HG02981 (cell line): ENCODE measurements around the gene DENND1C.
"Not testable (repeated sequence)": the region's sequence is repeated elsewhere in the genome, so short reads cannot be mapped to it uniquely, and the experiment has no call there.

Experiments used
- ATAC-seq: cut with Tn5 transposase; IDR thresholded peaks from one replicate; pipeline ENCODE4 v1.9.1; 2021; ENCODE audit warnings: mild to moderate bottlenecking, moderate library complexity; ENCODE audit not compliant: unreplicated experiment

DENND1C gene

DNA sequence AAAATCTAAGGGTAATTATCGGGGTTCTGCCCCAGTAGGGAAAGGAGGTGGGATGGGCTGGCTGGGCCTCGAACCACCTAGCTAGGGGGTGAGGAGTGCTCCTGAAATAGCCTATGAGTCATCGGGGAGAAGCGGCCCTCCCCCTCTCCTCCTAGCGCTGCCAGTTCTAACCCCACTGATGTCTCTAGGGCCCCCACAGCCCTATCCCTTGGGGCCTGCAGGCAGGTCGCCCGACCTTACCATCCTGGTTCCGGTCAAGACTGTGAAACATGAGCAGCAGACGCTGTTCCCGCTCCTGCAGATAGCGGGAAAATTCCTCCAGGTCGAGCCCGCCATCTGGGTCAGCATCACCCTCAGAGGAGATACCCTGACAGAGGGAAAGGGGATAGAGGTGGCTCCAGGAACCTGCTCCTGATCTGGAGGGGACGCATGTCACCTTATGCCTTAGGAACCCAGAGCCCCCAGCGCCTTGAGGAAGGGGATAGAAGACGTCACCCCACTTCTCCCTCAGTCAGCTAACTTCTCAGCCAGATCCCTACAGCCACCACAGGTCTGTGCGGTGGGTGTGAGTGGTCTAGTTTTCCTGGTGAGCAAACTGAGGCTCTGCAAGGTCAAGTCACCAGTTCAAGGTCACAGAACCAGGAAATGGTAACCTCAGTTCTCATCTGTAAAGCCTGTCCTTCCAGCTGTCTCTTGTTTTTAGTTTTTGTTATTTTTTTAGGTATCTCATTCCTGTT lies 23.5 kb downstream of the DENND1C start:
- ATAC-seq: no peak

DNA sequence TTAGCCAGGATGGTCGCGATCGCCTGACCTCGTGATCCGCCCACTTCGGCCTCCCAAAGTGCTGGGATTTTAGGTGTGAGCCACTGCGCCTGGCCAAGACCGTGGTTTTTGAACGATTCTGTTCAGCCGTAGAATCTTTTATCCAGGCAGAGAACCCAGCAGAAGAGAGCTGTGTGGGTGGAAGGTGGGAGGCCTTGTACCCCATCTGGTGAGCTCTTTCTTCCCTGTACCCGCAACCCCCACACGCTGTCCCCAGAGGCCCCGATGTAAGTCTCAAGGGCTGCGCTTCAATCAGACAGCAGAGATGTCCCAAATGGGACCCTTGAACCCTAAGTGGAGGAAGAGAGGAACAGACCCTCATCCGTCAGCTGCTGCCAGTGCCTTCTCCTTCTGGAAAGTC lies 25.7 kb downstream of the DENND1C start:
- ATAC-seq: no peak

DNA sequence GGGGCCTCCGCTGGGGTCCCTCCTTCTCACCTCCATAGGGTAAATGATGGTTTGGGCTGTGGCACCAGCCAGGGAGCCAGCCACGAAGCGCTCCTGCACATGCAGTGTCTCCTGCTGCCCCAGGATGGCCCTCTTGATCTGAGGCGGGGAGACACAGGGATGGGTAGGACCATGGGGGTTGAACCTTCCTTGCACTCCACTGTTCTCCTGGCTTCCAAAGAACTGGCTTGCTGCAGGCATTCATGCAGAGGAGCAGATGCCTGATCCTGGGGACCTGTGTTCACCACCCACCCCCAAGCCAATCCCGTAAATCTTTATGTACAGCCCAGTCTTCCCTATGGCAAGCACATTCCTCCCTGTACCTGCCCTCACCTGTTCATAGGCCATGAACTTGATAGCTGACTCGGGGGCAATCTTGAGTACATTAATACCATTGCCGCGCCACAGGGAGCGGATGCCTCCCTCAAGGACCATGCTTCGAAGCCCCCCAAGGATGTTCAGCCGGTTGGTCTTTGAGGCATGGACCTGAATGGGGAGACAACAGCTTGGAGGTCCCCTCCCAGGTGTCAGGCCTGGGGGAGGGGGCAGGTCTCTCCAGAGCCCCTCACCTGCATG lies 27.5 kb downstream of the DENND1C start:
- no peak for ATAC-seq

DNA sequence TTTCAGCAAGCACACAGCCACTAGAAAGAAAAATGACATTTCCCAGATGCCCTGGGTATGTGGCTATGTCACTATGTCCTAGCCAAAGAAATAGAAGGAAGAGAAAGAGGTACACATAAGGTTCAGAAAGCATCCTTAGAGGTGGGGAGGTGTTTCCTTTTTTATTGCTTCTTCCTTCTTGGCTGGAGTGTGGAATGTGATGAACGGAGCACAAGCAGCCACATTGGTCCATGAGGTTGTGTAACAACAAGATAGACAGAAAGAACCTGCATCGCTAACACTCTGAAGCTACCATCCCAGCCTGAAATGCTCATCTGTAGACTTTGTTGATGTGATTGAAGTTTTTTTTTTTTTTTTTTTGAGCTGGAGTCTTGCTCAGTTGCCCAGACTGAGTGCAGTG lies 28.7 kb downstream of the DENND1C start:
- no peak for ATAC-seq

DNA sequence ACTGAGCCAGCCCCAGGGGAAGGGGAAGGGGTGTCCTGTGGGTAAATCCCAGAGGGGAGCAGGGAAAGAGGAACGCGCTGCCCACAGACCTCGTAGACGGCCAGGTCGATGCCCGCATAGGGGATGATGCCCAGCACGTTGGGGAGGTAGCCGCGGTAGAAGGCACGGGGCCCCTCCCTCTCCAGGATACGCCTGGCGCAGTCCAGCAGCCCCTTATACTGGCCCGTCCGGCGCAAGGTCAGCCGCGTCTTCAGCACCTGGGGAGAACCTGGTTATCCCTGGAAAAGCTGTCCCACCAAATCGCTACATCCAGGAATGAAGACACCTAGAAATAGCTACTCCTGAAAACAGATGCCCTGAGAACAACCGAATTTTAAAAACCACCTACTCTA lies 29.4 kb downstream of the DENND1C start:
- no peak for ATAC-seq

DNA sequence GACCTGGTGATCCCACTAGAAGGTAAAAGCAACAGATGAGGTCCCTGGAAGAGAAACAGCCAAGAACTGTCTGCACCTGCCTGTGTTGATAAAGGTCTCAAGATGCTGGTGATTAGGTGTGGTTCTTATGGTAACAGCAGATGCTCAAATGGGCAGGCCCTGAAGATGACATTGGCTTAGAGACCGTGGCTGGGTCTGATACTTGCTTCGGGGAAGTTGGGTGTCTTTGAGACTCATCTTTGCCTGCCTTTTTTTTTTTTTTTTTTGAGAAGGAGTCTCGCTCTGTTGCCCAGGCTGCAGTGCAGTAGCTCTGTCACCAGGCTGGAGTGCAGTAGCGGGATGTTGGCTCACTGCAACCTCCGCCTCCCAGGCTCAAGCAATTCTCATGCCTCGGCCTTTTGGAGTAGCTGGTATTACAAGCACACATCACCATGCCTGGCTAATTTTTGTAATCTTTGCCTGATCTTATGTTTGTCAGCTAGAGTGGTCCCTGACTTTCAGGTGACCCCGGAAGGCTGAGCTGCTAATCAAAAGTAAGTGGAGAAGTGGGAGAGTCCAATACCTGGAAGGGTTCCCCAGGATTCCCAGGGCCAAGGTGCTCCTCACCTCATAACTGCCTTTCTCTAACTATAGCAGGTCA lies 29.9 kb downstream of the DENND1C start:
- no peak for ATAC-seq

DNA sequence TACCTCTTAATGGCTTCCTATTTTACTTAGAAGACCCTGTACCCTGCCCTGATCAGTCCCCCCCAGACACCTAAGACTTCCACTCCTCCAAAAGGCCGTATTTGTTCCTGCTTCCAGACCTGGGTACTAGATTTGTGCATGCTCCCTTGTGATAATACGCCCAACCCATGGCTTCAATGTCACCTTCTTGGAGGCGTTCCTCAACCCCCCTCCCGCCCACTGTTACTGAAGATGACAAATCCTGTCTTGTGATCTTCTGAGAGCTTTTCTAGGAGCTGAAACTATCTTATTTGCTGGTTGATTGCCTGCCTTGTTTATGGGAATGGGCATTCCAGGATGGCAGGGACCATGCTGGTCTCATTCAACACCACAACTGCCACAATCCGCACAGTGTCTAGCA lies 31.4 kb downstream of the DENND1C start:
- ATAC-seq: no peak

DNA sequence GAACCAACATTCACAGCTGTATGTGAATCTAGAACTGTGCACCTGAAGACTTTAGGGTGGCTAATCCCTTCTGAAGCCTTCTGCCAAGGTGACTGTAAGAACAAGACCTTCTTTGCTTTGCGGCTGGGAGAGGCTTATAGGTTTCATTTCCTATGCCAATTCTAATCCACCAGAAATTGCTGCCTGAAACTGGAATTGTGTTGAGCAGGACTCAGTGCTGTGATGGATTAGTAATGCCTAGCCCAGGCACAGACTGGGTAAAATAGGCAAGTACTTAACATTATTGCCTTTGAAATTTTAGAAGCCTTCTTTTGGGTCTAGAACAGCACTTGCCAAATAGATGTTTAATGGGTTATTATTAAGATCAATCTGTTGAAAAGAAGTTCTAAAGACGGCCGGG lies 33.5 kb downstream of the DENND1C start:
- no peak for ATAC-seq

DNA sequence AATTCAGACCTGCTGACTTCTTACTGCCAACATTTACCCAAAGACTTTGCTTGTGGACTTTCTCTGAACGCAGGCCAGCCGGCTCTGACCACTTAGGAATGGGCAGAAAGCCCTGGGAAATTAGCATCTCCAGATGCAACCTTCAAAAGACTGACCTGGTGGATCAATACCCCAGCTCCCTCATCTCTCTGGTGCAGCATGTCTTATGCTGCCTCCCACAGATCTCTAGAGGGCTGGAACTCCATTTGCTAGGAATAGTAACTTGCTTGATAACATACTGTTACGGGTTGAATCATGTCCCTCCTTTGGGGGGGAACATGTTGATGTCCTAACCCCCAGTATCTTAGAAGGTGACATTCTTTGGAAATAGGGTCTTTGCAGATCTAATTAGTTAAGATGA lies 35.1 kb downstream of the DENND1C start:
- no peak for ATAC-seq

DNA sequence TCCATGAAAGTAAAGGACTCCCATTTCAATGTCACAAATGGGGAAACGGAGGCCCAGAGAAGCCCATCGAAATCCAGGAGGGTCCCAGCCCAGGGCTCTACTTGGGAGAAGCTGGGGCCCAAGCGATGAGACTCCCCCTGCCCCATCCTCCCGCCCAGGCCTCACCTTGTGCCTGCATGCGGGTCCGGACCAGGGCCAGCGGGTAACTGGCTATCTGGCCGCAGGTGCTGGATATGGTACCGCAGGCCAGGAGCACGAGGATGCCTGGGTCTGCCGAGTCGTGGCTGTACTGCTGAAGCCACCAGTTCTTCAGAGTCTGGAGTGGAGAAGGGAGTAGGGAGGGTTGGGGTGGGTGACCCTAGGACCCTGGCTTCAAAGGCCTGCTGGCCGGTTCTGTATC lies 37.6 kb downstream of the DENND1C start:
- ATAC-seq: no peak

DNA sequence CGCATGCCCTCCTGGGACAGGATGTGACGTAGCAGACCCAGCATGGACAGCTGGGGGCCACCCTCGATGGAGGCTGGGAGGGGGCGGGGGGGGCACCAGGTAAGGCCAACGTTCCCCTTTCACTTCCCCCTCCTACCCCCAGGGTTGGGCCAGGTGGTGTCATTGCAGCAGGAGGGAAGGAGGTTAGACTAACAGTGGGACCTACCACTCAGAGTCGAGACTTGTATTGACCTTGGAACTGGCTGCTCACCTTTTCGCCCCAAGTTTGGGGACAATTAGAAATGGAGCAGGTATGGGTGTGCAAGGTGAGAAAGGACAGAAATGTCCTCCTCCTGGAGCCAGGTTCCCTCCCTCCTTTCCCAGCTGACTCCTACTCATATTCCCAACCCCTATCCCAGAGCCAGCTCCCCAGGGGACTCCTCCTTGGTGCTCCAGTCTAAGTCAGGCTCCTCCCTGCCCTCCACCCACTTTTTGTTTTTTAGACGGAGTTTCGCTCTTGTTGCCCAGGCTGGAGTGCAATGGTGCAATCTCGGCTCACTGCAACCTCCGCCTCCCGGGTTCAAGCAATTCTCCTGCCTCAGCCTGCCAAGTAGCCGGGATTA lies 39.4 kb downstream of the DENND1C start:
- no peak for ATAC-seq

DNA sequence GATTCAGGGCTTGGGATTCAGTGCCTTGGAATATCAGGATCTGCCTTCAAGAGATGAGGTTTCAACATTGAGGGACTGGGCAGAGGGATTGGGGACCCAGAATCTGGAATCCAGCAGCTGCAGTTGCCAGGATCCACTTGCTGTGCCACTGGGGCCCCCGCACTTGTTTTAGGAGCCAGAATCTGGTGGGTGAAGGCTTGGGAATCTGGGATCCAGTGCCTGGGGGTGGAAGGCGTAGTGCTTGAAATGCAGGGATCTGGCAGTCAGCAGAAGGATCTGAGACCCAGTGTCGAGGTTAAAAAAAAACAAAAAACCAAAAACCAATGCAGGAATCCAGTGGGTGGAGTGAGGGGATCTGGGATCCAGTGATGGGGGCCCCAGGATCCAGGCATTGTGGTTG lies 40.7 kb downstream of the DENND1C start:
- ATAC-seq: no peak

DNA sequence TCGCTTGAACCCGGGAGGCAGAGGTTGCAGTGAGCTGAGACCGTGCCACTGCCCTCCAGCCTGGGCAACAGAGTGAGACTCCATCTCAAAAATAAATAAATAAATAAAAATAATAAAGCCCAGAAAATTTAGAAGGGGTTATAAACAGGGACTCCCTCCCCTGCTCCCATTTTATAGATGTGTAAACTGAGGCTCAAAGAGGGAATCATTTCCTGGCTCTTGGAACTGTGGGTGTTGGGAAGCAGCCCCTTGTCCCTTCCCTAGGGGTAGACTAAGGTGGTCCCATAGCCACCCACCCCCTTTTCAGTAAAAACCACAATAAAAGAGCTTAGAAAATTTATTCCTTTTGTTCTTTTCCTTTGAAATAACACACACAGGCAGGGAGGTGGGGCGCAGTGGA lies 41.8 kb downstream of the DENND1C start:
- ATAC-seq: no peak

DNA sequence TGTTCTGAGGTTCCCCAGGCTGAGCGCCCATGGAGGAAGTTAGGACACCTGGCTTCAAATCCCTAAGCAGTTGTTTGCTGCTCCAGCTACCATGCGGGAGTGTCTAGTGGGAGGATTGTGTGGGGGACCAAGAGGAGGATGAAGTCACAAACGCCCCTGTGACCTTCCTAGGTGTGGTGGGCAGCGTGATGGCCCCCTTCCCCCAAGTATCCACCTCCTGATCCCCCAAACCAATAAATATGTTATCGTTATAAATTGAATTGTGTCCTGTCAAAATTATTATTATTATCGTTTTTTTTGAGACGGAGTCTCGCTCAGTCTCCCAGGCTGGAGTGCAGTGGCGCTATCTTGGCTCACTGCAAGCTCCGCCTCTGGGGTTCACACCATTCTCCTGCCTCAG lies 47.9 kb downstream of the DENND1C start, which contains the start of gene SLC25A41:
TSS of gene SLC25A41 (minus strand) at position 101 of the 400 bp plus-strand sequence. CDS start at position 31, 70 bp downstream.
- no peak for ATAC-seq

DNA sequence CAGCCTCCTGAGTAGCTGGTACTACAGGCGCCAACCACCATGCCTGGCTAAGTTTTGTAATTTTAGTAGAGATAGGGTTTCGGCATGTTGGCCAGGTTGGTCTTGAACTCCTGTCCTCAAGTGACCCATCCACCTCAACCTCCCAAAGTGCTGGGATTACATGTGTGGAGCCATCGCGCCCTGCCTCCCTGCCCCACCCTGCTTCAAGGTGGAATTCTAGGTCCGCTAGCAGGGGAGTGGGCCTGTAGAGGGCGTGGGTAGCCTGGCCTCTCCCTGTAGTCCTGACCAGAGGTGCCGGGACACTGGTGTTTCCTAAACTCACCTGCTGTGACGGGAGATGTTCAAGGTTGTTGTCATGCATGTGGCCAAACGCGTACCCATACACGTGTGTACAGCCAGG lies 48.4 kb downstream of the DENND1C start:
- ATAC-seq: no peak

DNA sequence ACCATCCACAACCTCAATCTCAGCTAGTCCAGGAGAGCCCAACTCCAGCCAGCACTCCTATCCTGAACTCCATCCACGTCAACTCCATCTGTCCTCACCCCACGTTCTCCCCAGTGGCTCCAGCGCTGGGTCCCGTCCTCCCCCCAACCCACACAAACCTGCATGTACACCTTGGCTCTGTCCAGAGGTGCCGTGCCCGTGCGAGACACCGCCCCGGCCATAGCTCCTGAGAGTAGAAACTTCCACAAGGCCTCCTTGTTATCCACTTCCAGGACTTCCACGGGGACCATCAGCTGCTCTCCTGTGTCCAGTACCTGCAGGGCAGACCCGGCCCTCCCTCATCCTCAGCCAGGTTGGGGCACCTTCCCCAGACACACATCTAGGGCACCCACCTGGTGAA lies 49.7 kb downstream of the DENND1C start:
- no peak for ATAC-seq

DNA sequence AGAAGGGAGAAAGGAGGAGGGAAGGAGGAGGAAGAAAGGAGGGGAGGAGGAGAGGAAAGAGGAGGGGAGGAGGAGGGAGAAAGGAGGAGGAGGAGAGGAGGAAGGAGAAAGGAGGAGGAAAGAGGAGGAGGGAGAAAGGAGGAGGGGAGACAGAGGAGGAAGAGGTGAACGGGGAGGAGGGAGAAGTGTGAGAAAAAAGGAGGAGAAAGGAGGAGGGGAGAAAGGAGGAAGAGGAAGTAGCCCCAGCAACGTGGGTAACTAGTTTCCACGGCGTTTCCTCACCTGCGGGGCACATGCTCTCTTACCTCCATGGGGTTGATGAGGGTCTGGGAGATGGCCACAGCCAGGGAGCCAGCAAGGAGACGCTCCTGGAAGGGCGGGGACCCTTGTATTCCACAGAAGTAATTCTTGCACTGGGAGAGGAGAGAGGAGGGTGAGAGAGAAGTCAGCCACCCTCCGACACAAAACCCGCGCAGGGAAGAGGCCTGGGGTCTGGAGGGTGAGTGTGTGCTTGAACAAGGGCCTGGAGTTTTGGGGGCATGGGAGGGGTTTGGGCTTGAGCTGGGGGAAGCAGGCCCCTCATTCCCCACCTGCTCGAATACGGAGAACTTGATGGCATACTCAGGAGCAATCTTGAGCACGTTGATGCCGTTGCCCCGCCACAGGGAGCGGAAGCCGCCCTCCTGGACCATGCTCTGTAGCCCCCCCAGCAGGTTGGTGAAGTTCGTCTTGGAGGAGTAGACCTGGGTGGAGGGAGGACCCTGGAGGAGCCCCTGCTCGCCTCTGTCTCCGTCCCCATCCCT lies 52.0 kb downstream of the DENND1C start:
- no peak for ATAC-seq

DNA sequence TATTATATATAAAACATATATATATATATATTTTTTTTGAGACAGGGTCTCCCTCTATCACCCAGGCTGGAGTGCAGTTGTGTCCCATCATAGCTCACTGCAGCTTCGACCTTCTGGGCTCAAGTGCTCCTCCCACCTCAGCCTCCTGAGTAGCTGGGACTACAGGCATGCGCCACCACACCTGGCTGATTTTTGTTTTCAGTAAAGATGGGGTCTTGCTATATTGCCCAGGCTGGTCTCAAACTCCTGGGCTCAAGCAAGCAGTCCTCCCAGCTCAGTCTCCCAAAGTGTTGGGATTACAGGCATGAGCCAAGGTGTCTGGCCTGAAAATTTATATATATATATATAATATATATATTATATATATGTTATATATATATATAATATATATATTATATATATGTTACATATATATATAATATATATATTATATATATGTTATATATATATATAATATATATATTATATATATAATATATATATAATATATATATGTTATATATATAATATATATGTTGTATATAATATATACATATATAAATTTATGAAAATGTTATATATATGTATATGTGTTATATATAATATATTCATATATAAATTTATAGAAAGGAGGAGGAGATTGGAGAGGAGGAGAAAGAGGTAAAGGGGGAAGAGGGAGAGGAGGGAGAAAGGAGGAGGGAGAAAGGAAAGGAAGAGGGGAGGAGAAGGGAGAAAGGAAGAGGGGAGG lies 52.7 kb downstream of the DENND1C start:
- not testable (repeated sequence) for ATAC-seq

DNA sequence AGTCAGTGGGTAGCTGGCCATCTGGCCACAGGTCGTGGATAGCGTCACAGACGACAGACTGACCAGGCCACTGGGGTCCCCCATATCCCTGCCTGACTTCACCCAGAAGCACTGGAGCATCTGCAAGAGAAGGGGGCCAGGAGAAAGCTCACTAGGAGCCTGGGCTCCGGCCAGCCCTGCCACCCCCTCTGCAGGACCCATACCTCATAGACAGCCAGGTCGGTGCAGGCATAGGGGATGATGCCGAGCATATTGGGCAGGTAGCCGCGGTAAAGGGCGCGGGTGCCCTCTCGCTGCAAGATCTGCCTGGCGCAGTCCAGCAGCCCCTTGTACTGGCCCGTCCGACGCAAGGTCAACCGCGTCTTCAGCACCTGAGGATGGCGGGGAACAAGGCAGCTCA lies 54.5 kb downstream of the DENND1C start:
- no peak for ATAC-seq
